Lung microvascular endothelial cell (primary cell): ENCODE data around the gene DHPS. TPM values are rescaled to one million over a fixed set of nuclear protein-coding genes. Genes with fewer than 3 reads are reported as not detected.
A peak's percentile ranks its signal among the peaks of the same experiment; 100 is the strongest.
"Not testable (repeated sequence)": the region's sequence is repeated elsewhere in the genome, so short reads cannot be mapped to it uniquely, and the experiment has no call there.

Experiments used
- DNase-seq, 2 donors: peaks; one replicate each; pipeline versions ENCODE4 v3.0.0 to v3.0.0-alpha.2; 2010; ENCODE audit warnings: low read depth in 2 of 2
- total RNA-seq: library from RNA; depleted of rRNA; stranded (reverse); fragments of >200 nt; gene quantifications from 2 replicates; pipeline ENCODE4 v1.2.1, GENCODE V29; 2014

The DHPS gene
- 40.8 and 41.1 TPM in 2 replicates for total RNA-seq

DNA sequence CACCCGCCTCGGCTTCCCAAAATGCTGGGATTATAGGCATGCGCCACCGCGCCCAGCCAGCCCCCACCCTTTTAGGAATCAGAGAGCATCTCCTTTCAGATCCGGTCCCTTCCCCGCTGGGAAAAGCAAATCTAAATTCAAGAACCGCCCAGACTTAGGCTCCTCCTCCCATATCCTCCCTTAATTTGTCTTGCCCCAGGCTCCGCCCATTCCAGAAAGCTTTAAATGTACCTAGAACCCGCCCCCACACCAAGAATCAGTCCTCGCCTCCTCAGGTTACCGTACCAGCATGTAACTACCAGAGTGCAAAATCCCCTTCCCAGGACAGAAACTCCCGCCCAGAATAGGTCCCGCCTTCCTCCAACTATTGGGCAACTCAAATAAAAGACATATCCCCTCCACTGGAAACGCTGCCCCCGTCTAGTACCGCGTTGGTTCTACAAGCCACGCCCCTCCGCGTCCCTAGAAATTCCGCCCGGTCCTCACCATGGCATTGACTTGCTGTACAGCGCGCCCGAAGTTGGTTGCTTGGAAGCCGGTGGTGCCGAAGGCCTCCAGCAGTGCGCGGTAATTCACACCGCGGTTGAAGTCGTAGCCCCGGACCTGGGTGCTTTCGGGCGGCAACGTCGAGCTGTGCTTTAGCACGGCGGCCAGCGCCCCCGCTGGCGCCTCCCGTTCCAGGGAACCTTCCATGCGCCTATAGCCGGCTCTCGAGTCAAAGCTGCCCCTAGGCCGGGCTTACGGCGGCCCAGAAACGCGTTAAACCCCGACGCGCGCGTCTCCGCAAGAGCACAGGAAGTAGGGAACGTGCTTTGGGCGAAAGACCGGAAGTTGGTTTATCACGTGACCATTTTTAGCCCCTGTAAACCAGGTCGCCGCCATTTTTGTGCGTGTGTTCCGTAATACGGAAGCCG, at the start of gene DHPS:
DHPS (minus strand) TSS at position 807 of the 914 bp plus-strand sequence; CDS start at position 693, 114 bp downstream.
- DNase-seq = peak; percentile 98

DNA sequence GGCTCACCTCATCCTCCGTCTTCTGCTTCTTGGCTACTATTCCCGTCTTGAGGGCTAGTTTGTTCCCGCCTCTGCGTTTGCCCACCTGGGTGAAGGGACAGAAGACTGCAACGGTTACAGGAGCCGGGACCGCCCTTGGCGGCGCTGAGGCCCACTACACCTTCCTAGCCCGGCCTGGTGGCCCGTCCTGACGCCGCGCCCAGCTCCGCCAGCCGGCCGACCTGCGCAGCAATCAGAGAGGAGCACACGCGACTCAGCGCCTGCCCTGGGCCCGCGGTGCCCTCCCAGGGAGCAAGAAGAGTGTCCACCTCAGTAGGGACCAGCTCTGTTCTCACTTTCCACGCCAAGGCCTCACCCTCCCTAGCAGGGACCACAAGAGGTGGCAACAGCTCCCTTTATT, 49.7 kb upstream of the DHPS start:
- DNase-seq = no peak

DNA sequence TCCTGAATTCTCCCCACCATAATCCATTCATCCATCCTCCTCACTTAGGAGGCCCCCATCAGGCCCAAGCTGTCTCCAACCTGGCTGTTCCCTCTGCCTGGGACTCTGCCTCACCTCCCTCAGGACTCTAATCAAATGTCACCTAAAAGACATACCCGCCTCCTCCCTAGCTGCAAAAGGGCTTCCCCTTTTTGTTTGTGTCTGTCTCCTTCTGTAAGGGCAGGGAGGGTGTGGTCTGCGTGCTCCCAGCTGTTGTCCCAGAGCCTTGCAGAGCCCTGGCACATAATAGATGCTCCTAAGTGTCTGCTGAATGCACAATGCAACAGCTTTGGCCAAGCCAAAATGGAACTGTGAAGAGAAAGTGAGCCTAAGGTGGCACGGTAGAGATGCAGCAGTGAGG, 48.4 kb upstream of the DHPS start:
- DNase-seq = no peak

DNA sequence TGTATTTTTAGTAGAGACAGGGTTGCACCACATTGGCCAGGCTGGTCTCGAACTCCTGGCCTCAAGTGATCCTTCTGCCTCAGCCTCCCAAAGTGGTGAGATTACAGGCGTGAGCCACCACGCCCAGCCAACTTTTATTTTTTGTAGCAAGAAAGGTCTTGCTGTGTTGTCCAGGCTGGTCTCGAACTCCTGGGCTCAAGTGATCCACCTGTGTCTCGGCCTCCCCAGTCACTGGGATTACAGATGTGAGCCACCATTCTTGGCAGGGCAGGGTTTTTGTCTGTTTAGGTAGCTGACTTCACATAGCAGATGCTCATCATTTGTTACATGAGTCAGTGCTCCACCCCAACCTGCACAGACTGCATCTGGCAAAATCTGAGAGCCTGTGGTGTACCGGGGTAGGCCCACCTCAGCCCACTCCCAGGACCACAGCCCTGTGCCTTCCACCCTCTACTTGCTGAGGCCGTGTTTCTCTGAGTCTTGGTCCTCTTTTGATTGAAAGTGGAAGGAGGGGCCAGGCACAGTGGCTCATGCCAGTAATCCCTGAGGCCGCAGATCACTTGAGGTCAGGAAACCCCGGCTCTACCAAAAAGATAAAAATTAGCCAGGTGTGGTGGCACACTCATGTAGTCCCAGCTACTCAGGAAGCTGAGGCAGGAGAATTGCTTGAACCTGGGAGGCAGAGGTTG, 46.2 kb upstream of the DHPS start:
- no peak for DNase-seq

DNA sequence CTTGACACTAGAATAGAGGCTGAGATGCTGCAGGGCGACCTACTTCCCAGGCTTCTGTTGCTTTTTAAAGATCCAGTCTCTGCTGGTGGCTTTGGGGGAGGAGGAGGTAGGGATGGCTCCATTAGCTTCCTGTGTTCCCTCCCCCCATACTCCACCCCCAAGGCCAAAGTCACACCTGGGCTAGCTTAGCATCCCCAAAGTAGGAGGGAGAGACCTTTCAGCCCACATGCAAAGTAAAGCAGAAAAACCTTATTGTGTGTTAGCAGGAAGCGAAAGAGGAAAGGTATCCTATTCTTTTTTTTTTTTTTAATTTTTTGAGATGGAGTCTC, 45.3 kb upstream of the DHPS start:
- no peak for DNase-seq

DNA sequence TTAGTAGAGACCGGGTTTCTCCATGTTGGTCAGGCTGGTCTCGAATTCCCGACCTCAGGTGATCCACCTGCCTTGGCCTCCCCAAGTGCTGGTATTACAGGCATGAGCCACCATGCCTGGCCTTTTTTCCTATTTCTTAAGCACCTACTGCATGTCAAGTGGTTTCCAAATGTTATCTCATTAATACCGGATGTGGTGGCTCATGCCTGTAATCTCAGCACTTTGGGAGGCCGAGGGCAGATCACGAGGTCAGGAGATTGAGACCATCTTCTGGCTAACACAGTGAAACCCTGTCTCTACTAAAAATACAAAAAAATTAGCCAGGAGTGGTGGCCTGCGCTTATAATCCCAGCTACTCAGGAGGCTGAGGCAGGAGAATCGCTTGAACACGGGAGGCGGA, 43.9 kb upstream of the DHPS start:
- DNase-seq = not testable (repeated sequence)

DNA sequence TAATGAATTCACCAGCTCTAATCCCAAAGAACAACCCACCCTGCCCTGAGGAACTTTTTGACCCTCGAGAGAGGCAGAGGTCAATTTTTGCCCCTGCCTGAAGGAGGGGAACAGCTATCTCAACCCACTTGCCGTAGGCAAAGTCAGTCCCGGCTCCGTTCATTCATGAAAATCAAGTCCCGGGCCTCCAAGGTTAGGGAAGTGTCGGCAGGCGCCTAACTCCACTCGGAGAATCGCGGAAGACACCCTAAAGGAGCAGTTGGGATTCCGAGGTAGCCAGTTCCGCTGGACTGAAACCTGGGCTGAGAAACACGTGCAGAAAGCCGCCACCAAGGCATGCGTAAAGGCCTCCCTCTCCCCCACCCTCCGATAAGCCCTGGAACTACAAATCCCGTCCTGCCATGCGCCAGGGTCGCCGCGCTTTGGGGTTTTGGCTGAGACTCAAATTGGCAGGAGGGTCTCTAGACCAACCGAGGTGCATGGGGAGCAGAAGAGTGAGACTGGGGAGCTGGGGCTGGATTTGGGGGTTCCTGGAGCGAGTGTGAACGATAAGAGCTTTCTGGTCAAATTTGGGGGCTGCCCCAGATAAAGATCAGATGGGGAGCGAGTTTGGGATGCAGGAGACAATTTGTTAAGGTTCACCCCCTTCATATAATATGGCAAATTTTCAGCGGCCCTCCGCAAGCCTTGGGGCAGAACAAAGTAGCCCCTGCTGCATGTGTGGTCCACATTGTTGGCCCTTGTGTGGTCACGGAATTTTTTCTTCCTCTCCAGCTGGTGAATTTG, 42.2 kb upstream of the DHPS start, which contains the start of gene TNPO2:
TNPO2 (minus strand) TSS at position 292 of the 786 bp plus-strand sequence. CDS start 2,955 bp downstream, outside the sequence.
- peak; percentile 68 to 72 for DNase-seq

DNA sequence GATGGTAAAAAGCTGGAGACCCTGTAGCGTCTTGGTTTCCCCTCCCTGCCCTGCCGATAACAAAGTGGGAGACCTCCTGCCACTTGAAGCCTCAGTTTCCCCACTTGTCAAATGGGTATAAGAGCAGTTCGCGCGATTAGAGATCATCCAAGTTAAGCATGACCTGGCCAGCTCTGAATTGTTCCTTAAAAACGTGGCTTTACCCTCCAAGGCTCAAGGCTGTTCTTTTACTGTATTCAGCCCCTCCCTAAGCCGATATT, 41.6 kb upstream of the DHPS start:
- DNase-seq = peak in 1 of 2 donors; percentile 11

DNA sequence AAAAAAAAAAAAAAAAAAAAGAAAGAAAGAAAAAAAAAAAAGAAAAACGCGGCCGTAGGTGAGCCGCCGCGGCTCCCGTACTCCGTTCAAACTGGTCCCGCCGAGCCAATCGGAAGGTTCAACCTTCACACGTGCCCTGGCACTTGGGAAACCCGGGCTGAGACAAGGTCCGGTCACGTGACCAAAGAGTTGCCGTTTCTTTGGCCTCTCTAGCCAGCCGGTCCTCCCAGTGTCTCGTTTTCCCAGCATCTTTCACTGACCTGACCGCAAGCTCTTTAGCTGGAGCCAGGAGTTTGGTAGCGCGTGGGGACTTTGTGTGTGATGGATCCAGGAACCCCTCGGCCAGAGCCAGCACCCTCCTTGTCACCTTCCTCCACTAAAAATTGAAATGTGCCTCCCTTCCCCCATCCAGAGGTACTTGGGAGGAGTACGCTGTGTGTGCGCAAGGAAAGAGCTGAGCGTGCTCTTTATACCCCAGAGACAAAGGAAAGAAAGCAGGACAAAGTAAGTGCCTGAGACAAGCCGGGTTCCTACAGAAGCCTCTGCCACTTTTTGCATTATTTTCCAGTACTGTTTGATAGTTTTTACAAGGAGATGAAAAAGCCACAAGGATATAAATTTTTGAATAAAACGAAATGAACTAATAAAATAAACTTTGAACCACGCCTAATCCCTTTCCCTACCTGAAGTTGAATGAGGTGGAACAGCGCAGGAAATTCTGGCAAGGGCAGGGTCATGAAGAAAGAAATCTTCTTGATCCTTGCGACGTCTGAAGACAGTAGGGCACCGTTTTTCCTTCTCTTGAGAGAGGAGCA, 41.1 kb upstream of the DHPS start:
- DNase-seq = peak; percentile 99 to 100

DNA sequence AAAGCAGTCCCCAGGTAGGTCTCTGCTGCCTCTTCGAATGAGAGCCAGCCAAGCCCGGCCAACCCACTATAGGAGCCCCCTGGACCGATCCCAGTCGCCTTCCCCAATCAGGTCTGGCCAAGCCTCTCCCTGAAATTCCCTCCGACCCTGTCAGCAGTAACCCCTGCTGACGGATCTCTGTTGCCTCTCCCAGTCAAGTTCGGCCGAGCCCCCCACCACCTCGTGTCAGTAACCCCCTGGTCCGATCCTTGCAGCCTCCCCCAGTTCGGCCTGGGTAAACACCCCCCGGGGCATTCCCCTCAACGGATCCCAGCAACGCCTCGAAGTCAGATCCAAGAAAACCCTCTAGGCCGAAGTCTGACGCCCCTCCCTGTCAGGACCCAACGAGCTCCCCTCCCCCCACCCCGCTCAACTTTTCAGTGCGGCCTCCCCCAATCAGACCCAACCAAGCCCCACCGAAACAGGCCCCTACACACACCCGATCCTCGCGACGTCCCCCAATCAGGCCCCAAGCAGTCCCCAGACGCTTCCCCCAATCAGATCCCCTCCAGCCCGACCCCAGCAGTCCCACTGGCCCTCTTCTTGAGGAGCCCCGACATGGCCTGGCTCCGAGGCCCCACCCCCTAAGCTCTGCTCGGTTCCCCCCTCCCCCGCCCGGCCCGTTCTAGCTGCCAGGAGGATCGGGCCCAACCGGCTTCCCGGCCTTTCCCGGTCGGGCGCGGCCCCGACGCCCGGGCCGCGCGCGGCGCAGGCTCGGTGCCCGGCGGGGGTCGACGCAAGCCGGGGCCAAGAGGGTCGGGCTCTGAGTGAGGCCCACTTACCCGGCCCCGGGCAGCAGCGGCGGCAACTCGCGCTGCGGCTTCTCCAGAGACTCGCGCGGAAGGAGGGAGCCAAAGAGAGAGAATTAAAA, 40.2 kb upstream of the DHPS start:
- peak; percentile 76 to 77 for DNase-seq

DNA sequence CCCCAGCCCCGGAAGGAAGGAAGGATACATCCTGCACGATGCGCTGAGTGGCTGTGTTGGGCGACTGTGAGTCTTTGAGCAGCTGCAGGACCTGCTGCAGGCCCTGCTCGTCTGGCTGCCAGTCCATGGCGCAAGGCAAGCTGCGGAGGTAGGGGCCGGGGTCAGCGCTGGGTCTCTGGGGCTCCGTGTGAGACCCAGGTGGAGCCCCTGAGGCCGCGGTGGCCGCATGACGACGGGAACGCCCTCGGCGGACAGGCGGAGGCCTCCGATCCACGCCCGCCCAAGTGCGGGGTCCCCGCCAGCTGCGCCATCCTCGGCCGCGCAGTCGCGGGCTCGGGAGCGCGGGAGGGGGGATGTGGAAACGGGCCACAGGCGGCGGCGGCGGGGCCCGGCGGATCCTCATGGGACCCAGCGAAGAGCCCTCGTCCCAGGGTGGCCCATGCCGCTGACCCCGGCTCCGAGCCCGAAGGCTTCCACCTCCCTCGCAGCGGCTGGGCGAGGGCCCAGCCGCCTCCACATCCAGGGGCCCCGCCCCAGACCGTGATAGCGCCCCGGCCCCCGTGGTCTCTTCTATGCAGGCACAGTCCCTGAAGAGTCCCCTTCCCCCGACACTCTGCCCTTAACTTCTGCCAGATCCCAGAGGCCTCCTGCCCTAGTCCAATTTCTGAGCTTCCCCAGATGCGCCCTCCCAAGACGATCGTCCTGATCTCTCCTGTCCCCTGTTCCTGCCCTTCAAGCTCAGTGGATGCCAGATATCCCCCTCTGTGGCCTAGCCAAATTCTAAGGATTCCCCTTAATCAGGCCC, 39.4 kb upstream of the DHPS start:
- DNase-seq = peak; percentile 36 to 45

DNA sequence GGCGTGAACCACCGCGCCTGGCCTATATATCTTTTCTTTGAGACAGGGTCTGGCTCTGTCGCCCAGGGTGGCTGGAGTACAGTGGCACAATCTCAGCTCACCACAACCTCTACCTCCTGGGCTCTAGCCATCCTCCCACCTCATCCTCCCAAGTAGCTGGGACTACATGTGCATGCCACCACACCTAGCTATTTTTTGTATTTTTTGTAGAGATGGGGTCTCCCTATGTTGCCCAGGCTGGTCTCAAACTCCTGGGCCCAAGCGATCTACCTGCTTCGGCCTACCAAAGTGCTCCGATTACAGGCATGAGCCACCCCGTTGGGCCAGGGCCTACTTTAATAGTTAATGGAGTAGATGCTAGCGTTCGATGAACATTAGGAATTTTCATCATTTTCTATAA, 38.6 kb upstream of the DHPS start:
- DNase-seq = no peak

DNA sequence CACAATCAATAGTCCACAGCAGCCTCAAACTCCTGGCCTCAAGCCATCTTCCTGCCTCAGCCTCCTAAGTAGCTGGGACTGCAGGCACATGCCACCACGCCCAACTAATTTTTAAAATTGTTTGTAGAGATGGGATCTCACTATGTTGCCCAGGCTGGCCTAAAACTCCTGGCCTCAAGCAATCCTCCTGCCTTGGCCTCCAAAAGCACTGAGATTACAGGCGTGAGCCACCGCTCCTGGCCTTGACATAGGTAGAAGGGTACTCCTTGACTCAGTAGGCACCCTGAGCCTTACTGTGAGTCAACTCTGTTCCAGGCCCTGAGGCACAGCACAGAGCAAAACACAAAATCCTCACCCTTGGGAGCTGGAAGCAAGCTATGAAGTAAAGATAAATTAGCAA, 34.2 kb upstream of the DHPS start:
- no peak for DNase-seq

DNA sequence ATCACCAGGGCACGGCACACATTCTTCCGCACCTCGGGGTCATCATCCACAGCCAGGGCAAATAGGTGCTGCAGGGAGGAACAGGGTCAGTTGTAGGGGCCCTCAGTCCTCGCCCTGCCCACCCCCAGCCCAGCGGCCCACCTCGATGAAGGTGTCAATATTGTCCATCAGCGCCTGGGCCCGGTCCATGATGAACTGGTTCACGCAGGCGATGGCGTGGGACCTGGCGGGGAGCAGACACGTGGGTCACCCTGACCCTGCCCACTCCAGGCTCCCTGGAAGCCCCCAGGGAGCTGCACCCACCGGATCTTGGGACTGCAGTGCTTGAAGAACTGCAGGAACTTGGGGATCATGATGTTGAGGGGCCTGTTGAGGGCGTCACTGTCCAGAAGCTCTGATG, 33.4 kb upstream of the DHPS start:
- no peak for DNase-seq

DNA sequence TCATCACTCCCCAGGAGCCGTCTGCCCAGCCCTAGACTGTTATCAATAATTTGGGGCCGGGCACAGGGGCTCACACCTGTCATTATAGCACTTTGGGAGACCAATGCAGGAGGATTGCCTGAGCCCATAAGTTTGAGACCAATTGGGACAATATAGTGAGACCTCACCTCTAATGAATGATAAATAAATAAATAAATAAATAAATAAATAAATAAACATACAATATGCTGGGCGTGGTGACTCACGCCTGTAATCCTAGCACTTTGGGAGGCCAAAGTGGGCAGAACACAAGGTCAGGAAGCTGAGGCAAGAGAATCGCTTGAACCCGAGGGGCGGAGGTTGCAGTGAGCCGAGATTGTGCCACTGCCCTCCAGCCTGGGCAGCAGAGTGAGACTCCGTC, 31.6 kb upstream of the DHPS start:
- not testable (repeated sequence) for DNase-seq

DNA sequence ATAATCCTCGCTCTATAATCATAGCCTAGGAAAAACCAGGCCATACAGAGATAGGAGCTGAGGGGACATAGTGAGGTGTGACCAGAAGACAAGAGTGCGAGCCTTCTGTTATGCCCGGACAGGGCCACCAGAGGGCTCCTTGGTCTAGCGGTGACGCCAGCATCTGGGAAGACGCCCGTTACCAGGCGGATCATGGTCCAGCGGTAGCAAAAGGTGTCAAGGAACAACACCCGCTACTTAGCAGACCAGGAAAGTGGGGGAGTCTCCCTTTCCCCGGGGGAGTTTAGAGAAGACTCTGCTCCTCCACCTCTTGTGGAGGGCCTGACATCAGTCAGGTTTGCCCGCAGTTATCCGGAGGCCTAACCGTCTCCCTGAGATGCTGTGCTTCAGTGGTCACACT, 30.4 kb upstream of the DHPS start:
- DNase-seq = not testable (repeated sequence)

DNA sequence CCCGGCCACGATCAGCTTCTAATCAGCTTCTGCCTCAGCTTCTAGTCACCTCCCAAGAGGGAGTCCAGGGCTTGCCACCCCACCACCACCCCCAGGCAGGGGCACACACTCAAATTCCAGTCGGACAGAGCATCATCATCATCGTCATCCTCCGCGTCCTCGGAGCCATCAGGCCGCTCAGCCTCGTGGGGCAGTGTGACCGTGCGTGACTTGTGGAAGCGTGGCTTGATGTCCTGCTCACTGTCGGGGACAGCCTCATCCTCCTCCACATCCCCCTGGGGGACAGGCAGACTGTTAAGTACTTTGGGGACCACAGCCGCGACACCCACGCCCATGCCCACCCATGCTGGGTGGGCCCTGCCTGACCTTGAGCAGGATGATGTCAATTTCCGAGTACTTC, 29.5 kb upstream of the DHPS start:
- no peak for DNase-seq

DNA sequence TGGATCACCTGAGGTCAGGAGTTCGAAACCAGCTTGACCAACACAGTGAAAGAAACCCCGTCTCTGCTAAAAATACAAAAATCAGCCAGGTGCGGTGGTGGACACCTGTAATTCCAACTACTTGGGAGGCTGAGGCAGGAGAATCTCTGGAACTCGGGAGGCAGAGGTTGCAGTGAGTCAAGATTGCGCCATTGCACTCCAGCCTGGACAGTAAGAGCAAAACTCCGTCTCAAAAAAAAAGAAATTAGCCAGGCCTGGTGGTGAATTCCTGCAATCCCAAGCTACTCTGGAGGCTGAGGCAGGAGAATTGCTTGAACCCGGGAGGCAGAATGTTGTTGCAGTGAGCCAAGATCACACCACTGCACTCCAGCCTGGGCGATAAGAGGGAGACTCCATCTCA, 27.0 kb upstream of the DHPS start:
- no peak for DNase-seq

DNA sequence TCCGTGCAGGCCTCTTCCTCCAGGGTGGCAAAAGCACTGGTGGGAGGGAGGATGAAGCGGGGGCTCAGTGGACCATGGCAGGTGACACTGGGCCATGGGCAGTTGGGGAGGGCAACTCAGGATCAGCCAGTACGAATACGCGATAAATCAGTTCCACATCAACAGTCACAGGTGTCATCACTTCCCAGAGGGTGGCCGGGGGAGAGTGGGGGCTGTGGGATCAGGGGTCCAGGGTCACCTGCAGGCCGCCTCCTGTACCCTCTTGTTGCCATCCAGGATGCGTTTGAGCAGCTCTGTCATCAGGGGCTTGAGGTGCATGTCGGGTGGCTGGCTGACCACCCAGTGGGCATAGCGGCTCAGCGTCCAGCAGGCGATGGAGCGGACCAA, 24.6 kb upstream of the DHPS start:
- DNase-seq = no peak
